Ascending aorta (tissue), 2 donors: ENCODE data around the gene RAP1GAP2. TPM values are rescaled to one million over a fixed set of nuclear protein-coding genes. Genes with fewer than 3 reads are reported as not detected.

Source experiments
- DNase-seq, 2 donors: peaks; one replicate each; pipeline ENCODE4 v3.0.0-alpha.2; 2019; ENCODE audit warnings: low spot score in 2 of 2
- H3K27ac ChIP-seq, 2 donors: fragments of 200-600 bp; sonication (generic); one replicate each; pipeline ENCODE4 v1.5.1; 2016 to 2017; ENCODE audit warnings: mild to moderate bottlenecking in 1 of 2
- H3K27me3 ChIP-seq: fragments of 200-600 bp; sonication (generic); one replicate; pipeline ENCODE4 v1.5.1; 2017
- H3K36me3 ChIP-seq, 2 donors: fragments of 200-600 bp; sonication (generic); one replicate each; pipeline ENCODE4 v1.5.1; 2016
- H3K4me1 ChIP-seq, 2 donors: fragments of 200-600 bp; sonication (generic); one replicate each; pipeline ENCODE4 v1.5.1; 2016 to 2017; ENCODE audit warnings: mild to moderate bottlenecking in 1 of 2
- H3K4me3 ChIP-seq, 2 donors: fragments of 200-600 bp; sonication (generic); one replicate each; pipeline ENCODE4 v1.5.1; 2016 to 2017; ENCODE audit warnings: mild to moderate bottlenecking in 1 of 2
- H3K9me3 ChIP-seq, 2 donors: fragments of 200-600 bp; sonication (generic); one replicate each; pipeline ENCODE4 v1.5.1; 2016
- CTCF ChIP-seq, 3 experiments: fragments of 200-600 bp in 2 of 3; fragments of 450-650 bp in 1 of 3; sonication (generic) in 2 of 3; IDR thresholded peaks; one replicate each; pipeline ENCODE4 v1.5.1; 2016 to 2019; ENCODE audit warnings: antibody characterized with exemption in 3 of 3, mild to moderate bottlenecking in 1 of 3, moderate library complexity in 1 of 3
- intact Hi-C: fragments of 100-400 bp; cut with DNase I; formaldehyde crosslinking; loops from one replicate; pipeline ENCODE4 v1.15.1; 2023
- total RNA-seq: library from RNA; depleted of rRNA; stranded (reverse); fragments of >200 nt; gene quantifications from one replicate; pipeline ENCODE4 v1.1.0, GENCODE V29; 2016

RAP1GAP2 gene
- total RNA-seq, 1 donor from 2014 or later, result 1.6 TPM

- no peak for DNase-seq
- no peaks in the 10 kb centered on the region for H3K36me3 ChIP-seq
- H3K4me3 ChIP-seq, result no peak overlapping the region
- no peak overlapping the region for H3K27ac ChIP-seq
- H3K27me3 ChIP-seq, result no peaks in the 10 kb centered on the region
- TF ChIP-seq CTCF (IDR thresholded peaks at IDR 0.05), result no peak
- no peaks in the 10 kb centered on the region for H3K9me3 ChIP-seq
- H3K4me1 ChIP-seq, result no peaks in the 10 kb centered on the region
- intact Hi-C loops, result no loop called here
Measured at GRCh38 chr17:2909846-2910234, 113.6 kb downstream of the RAP1GAP2 start.

GRCh38 chr17:2911035-2911754 lies 115.0 kb downstream of the RAP1GAP2 start:
- TF ChIP-seq CTCF (IDR thresholded peaks at IDR 0.05), result no peak
- Histone ChIP-seq H3K36me3 (no peaks in the 10 kb centered on the region), H3K9me3 (no peaks in the 10 kb centered on the region), H3K27me3 (no peaks in the 10 kb centered on the region), H3K27ac (no peak overlapping the region), H3K4me3 (no peak overlapping the region), H3K4me1 (no peaks in the 10 kb centered on the region)
- intact Hi-C loops, result no loop called here
- DNase-seq, result no peak

GRCh38 chr17:2911755-2912111 lies 115.5 kb downstream of the RAP1GAP2 start:
- no peaks in the 10 kb centered on the region for H3K9me3 ChIP-seq
- intact Hi-C loops, result no loop called here
- no peak for TF ChIP-seq CTCF (IDR thresholded peaks at IDR 0.05)

GRCh38 chr17:2912754-2913153 lies 116.5 kb downstream of the RAP1GAP2 start:
- no peaks in the 10 kb centered on the region for H3K36me3 ChIP-seq
- no peaks in the 10 kb centered on the region for H3K9me3 ChIP-seq
- no peak overlapping the region for H3K27ac ChIP-seq
- H3K4me1 ChIP-seq, result no peaks in the 10 kb centered on the region
- no peaks in the 10 kb centered on the region for H3K27me3 ChIP-seq
- no peak for DNase-seq
- TF ChIP-seq CTCF (IDR thresholded peaks at IDR 0.05), result no peak
- no peak overlapping the region for H3K4me3 ChIP-seq
- intact Hi-C loops, result no loop called here

More at GRCh38 chr17:2911755-2912111, 115.5 kb downstream of the RAP1GAP2 start:
- no peak for DNase-seq
- Histone ChIP-seq H3K36me3 (no peaks in the 10 kb centered on the region), H3K4me3 (no peak overlapping the region), H3K27me3 (no peaks in the 10 kb centered on the region), H3K27ac (no peak overlapping the region), H3K4me1 (no peaks in the 10 kb centered on the region)

GRCh38 chr17:2916461-2916860 lies 120.2 kb downstream of the RAP1GAP2 start:
- intact Hi-C loops, result no loop called here
- no peaks in the 10 kb centered on the region for H3K4me1 ChIP-seq
- H3K27me3 ChIP-seq, result no peaks in the 10 kb centered on the region
- no peaks in the 10 kb centered on the region for H3K36me3 ChIP-seq
- no peak for TF ChIP-seq CTCF (IDR thresholded peaks at IDR 0.05)
- H3K4me3 ChIP-seq, result no peak overlapping the region
- H3K9me3 ChIP-seq, result no peaks in the 10 kb centered on the region
- DNase-seq, result no peak
- H3K27ac ChIP-seq, result no peak overlapping the region

- no peak for TF ChIP-seq CTCF (IDR thresholded peaks at IDR 0.05)
- DNase-seq, result no peak
- H3K27ac ChIP-seq, result no peak overlapping the region
- H3K4me3 ChIP-seq, result no peak overlapping the region
- no peaks in the 10 kb centered on the region for H3K36me3 ChIP-seq
- no peaks in the 10 kb centered on the region for H3K27me3 ChIP-seq
- H3K4me1 ChIP-seq, result no peaks in the 10 kb centered on the region
- intact Hi-C loops, result no loop called here
- no peaks in the 10 kb centered on the region for H3K9me3 ChIP-seq
Measured at GRCh38 chr17:2921443-2921842, 125.2 kb downstream of the RAP1GAP2 start.
